ENCODE results near the gene FOXO1. TPM values are rescaled to one million over a fixed set of nuclear protein-coding genes. Genes with fewer than 3 reads are reported as not detected.
A peak's percentile ranks its signal among the peaks of the same experiment; 100 is the strongest.

FOXO1 gene
- total RNA-seq, 4 donors from 2014 or later, result 117 to 250 (median 159) TPM

DNA sequence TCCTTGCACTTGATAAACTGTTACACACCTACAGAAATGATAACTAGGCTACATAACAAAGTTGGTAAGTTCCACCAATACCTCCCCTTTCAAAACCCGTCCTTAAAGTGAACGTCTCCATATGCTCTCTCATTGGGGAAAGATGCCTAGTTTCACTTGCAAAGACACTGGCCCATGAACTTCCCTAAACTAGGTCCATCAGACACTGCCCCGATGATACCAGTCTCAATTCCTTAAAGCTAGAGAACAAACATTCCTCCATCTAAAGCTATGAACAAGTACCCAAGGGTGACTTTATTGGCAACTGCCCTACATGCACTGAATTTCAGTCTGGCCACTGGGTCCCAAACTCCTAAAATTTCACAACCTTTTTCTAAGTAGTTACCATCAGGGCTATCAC lies 39.9 kb downstream of the FOXO1 start:
- no peak for ATAC-seq
- in situ Hi-C loops (cut with MboI; ENCODE audit: low sequenced_read_pairs in 4 of 4) (no loop called here), intact Hi-C loops (cut with DNase I; ENCODE audit: low total_unique reads) (no loop called here)
- H3K27ac ChIP-seq, result peak overlapping the region in 3 of 4 donors; percentile 0 to 47 (median 13)
- TF ChIP-seq, protein P1, sequence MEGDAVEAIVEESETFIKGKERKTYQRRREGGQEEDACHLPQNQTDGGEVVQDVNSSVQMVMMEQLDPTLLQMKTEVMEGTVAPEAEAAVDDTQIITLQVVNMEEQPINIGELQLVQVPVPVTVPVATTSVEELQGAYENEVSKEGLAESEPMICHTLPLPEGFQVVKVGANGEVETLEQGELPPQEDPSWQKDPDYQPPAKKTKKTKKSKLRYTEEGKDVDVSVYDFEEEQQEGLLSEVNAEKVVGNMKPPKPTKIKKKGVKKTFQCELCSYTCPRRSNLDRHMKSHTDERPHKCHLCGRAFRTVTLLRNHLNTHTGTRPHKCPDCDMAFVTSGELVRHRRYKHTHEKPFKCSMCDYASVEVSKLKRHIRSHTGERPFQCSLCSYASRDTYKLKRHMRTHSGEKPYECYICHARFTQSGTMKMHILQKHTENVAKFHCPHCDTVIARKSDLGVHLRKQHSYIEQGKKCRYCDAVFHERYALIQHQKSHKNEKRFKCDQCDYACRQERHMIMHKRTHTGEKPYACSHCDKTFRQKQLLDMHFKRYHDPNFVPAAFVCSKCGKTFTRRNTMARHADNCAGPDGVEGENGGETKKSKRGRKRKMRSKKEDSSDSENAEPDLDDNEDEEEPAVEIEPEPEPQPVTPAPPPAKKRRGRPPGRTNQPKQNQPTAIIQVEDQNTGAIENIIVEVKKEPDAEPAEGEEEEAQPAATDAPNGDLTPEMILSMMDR (IDR thresholded peaks at IDR 0.05 in 4 of 5, conservative IDR thresholded peaks at IDR 0.05 in 1 of 5), result no peak
- no peak for TF ChIP-seq POLR2A (IDR thresholded peaks at IDR 0.05)
- no peaks in the 10 kb centered on the region for H3K36me3 ChIP-seq
- H3K4me3 ChIP-seq, result no peak overlapping the region
- DNase-seq, result no peak
- no peaks in the 10 kb centered on the region for H3K9me3 ChIP-seq
- H3K4me1 ChIP-seq, result peaks cover 85 to 97% of the 10 kb centered on the region in 2 donors
- no peaks in the 10 kb centered on the region for H3K27me3 ChIP-seq

DNA sequence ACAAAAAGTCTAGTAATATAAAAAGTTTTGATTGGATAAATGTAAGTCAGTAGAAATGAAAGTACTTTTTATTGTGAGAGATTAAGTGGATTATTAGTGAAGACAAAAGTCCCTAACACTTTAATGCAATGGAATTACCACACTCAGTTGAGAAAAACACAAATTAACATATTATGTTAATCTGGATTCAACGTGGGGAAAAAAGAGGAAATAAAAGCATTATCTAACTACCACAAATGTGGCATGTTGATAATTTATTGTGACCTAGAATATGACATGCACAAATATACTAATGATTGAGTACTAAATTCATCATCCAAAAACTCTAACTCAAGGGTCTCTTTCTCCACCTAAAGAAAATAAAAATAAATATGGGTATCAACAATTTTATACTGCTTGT lies 41.5 kb downstream of the FOXO1 start:
- DNase-seq (no peak), ATAC-seq (no peak)
- in situ Hi-C loops (cut with MboI; ENCODE audit: low sequenced_read_pairs in 4 of 4), result no loop called here
- H3K36me3 ChIP-seq, result no peaks in the 10 kb centered on the region
- no peaks in the 10 kb centered on the region for H3K9me3 ChIP-seq
- intact Hi-C loops (cut with DNase I; ENCODE audit: low total_unique reads), result no loop called here
- H3K4me1 ChIP-seq, result peaks cover 84 to 97% of the 10 kb centered on the region in 2 donors
- TF ChIP-seq, protein P1 (IDR thresholded peaks at IDR 0.05 in 4 of 5, conservative IDR thresholded peaks at IDR 0.05 in 1 of 5), result no peak
- TF ChIP-seq POLR2A (IDR thresholded peaks at IDR 0.05), result no peak
- no peak overlapping the region for H3K4me3 ChIP-seq
- peak overlapping the region in 1 of 4 donors; percentile 9 for H3K27ac ChIP-seq
- no peaks in the 10 kb centered on the region for H3K27me3 ChIP-seq

DNA sequence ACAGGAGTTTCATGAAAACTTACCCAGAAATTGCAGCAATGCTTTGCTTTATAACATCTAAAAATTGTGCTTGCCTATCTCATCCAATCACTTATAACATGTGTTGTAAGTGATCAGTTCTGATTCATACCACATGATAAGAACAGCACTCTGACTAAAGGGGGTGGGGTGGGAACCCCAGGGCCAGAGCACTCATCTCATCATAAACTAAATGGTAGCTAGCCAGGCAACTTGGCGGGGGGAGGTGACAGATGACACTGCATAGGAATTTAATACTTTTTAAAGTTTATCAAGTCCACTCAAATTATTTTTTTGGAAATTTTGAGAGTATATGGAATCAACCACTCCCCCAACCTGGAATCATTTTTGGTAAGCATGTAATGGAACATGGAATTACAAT lies 42.1 kb downstream of the FOXO1 start:
- in situ Hi-C loops (cut with MboI; ENCODE audit: low sequenced_read_pairs in 4 of 4) (no loop called here), intact Hi-C loops (cut with DNase I; ENCODE audit: low total_unique reads) (no loop called here)
- Histone ChIP-seq H3K9me3 (no peaks in the 10 kb centered on the region), H3K36me3 (no peaks in the 10 kb centered on the region), H3K27me3 (no peaks in the 10 kb centered on the region), H3K27ac (peak overlapping the region in 1 of 4 donors; percentile 9), H3K4me3 (no peak overlapping the region), H3K4me1 (peaks cover 85 to 97% of the 10 kb centered on the region in 2 donors)
- ATAC-seq, result no peak
- DNase-seq, result no peak
- TF ChIP-seq POLR2A (IDR thresholded peaks at IDR 0.05), result no peak
- TF ChIP-seq, protein P1 (IDR thresholded peaks at IDR 0.05 in 4 of 5, conservative IDR thresholded peaks at IDR 0.05 in 1 of 5), result no peak

DNA sequence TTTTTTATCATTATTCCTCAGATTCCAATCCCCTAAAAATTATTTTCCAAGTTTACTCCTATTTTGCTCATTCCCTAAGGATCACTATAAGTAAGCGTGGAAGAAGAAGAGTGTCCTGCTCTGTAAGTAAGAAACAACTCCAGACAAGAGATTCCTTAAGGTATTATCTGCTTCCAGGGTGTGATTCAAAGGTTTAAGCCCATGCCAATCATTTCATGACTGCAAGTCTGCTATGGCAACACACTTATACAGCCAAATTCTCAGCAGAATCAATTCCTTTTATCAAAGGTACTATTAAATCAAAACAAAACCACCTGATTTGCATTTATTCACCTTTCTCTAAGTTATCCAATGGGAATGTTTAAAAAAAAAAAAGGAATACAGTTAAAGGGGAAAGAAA lies 43.7 kb downstream of the FOXO1 start:
- ATAC-seq, result no peak
- no peak for DNase-seq
- in situ Hi-C loops (cut with MboI; ENCODE audit: low sequenced_read_pairs in 4 of 4) (no loop called here), intact Hi-C loops (cut with DNase I; ENCODE audit: low total_unique reads) (no loop called here)
- H3K9me3 ChIP-seq, result no peaks in the 10 kb centered on the region
- H3K27me3 ChIP-seq, result no peaks in the 10 kb centered on the region
- no peaks in the 10 kb centered on the region for H3K36me3 ChIP-seq
- TF ChIP-seq, protein P1 (IDR thresholded peaks at IDR 0.05 in 4 of 5, conservative IDR thresholded peaks at IDR 0.05 in 1 of 5), result no peak
- TF ChIP-seq POLR2A (IDR thresholded peaks at IDR 0.05), result no peak
- H3K4me3 ChIP-seq, result no peak overlapping the region
- peak overlapping the region in 3 of 4 donors; percentile 7 to 76 (median 13) for H3K27ac ChIP-seq
- H3K4me1 ChIP-seq, result peaks cover 93 to 99% of the 10 kb centered on the region in 2 donors

DNA sequence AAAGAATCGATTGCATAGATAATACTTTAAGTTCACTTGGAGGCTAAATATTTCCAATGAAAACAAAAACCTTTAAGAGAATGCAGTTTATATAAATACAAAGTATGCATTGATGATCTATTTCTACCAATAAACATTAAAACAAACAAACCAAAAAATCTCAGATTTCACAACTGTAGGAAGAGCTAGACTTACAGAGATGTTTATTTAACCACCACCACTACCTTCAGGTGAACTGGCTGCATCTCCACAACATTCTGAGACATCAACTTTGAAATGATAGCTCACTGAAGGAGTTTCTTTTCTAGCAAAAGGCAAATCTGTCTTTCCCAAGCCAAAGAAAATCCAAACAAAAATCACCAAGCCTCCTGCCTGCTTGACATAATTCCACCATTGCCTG lies 44.2 kb downstream of the FOXO1 start:
- intact Hi-C loops (cut with DNase I; ENCODE audit: low total_unique reads) (no loop called here), in situ Hi-C loops (cut with MboI; ENCODE audit: low sequenced_read_pairs in 4 of 4) (no loop called here)
- no peaks in the 10 kb centered on the region for H3K27me3 ChIP-seq
- no peak for TF ChIP-seq POLR2A (IDR thresholded peaks at IDR 0.05)
- TF ChIP-seq, protein P1 (IDR thresholded peaks at IDR 0.05 in 4 of 5, conservative IDR thresholded peaks at IDR 0.05 in 1 of 5), result no peak
- DNase-seq, result no peak
- H3K4me1 ChIP-seq, result peaks cover 96 to 99% of the 10 kb centered on the region in 2 donors
- no peaks in the 10 kb centered on the region for H3K36me3 ChIP-seq
- H3K9me3 ChIP-seq, result no peaks in the 10 kb centered on the region
- peak overlapping the region in 3 of 4 donors; percentile 7 to 76 (median 13) for H3K27ac ChIP-seq
- no peak for ATAC-seq
- H3K4me3 ChIP-seq, result no peak overlapping the region

All from gastrocnemius medialis (tissue), 4 donors.